Activated CD8-positive, alpha-beta T cell treated with anti-CD3 and anti-CD28 coated beads, Interleukin-2, amount 10 ng/mL, durations not matched to agents 7 days and 5 days (primary cell): ENCODE measurements around the gene MDP1. TPM values are rescaled to one million over a fixed set of nuclear protein-coding genes. Genes with fewer than 3 reads are reported as not detected.
A peak's percentile ranks its signal among the peaks of the same experiment; 100 is the strongest.

Experiments
- ATAC-seq: fragments of 150-1000 bp; cut with Tn5 transposase; one replicate; pipeline ENCODE4 v1.10.0; 2021; ENCODE audit warnings: moderate library complexity
- CTCF ChIA-PET: fragments of 350-600 bp; sonication (Branson Sonifier 250); formaldehyde crosslinking; loops from one replicate; lab custom pipeline; 2021; ENCODE audit warnings: antibody characterized with exemption; lab: Charles Lee
- POLR2A ChIA-PET: fragments of 350-600 bp; sonication (Branson Sonifier 250); formaldehyde crosslinking; loops from one replicate; lab custom pipeline; 2021; ENCODE audit warnings: antibody characterized with exemption; lab: Charles Lee
- DNase-seq: peaks from one replicate; pipeline ENCODE4 v3.0.0-alpha.2; 2020
- H3K27ac Mint-ChIP-seq: one replicate; pipeline ENCODE4 v1.8.0; 2021; ENCODE audit warnings: mild to moderate bottlenecking, mixed read lengths
- H3K27me3 Mint-ChIP-seq: one replicate; pipeline ENCODE4 v1.8.0; 2021; ENCODE audit warnings: low read depth, mixed read lengths
- H3K36me3 Mint-ChIP-seq: one replicate; pipeline ENCODE4 v1.8.0; 2021; ENCODE audit warnings: low read depth, mixed read lengths
- H3K4me1 Mint-ChIP-seq: one replicate; pipeline ENCODE4 v1.8.0; 2021; ENCODE audit warnings: low read depth, mixed read lengths
- H3K4me3 Mint-ChIP-seq: one replicate; pipeline ENCODE4 v1.8.0; 2021; ENCODE audit warnings: mild to moderate bottlenecking, mixed read lengths
- H3K9me3 Mint-ChIP-seq: one replicate; pipeline ENCODE4 v1.8.0; 2022; ENCODE audit warnings: mixed read lengths; ENCODE audit not compliant: insufficient read depth
- total RNA-seq, 2 experiments: library from RNA; stranded (reverse); gene quantifications; one replicate each; pipeline ENCODE4 v1.2.3, GENCODE V29; 2021

MDP1 gene
- total RNA-seq, 2 experiments from 2014 or later = 16.9 to 18.2 TPM

GRCh38 chr14:24167469-24168114 lies 48.3 kb downstream of the MDP1 start:
- Mint-ChIP-seq H3K36me3 (peaks cover 78% of the 10 kb centered on the region), H3K4me1 (peaks cover 72% of the 10 kb centered on the region), H3K4me3 (no peak overlapping the region), H3K9me3 (no peaks in the 10 kb centered on the region), H3K27me3 (no peaks in the 10 kb centered on the region), H3K27ac (peak overlapping the region; percentile 63)
- DNase-seq = no peak
- ChIA-PET POLR2A (interaction anchor here (0.6 to 1.4 kb wide), 6 partner anchors 11 to 73 kb away, joined by 3 to 9 read pairs (median 4); partner anchors contain the start of gene EMC9), CTCF (no interaction called here)
- no peak for ATAC-seq

- POLR2A ChIA-PET = interaction anchor here (1.2 to 7.6 kb wide), 7 partner anchors 12 to 51 kb away, joined by 3 to 229 read pairs (median 11); partner anchors contain the start of genes DCAF11, IPO4, NRL and PSME2
- ATAC-seq = no peak
- Mint-ChIP-seq H3K36me3 (peaks cover 82% of the 10 kb centered on the region), H3K4me1 (peaks cover 63% of the 10 kb centered on the region), H3K4me3 (no peak overlapping the region), H3K27ac (no peak overlapping the region), H3K9me3 (no peaks in the 10 kb centered on the region), H3K27me3 (no peaks in the 10 kb centered on the region)
- CTCF ChIA-PET = no interaction called here
- no peak for DNase-seq
Observed at GRCh38 chr14:24165785-24166184, 50.1 kb downstream of the MDP1 start.

GRCh38 chr14:24164518-24164991 lies 51.3 kb downstream of the MDP1 start:
- peaks cover 66% of the 10 kb centered on the region for H3K4me1 Mint-ChIP-seq
- H3K4me3 Mint-ChIP-seq = peak overlapping the region; percentile 20
- ATAC-seq = no peak
- DNase-seq = no peak
- H3K27ac Mint-ChIP-seq = peak overlapping the region; percentile 82
- CTCF ChIA-PET = interaction anchor here (1.1 kb wide), 1 partner anchor 133 kb away, joined by 3 read pairs; no protein-coding TSS in a partner anchor
- no peaks in the 10 kb centered on the region for H3K27me3 Mint-ChIP-seq
- H3K9me3 Mint-ChIP-seq = no peaks in the 10 kb centered on the region
- H3K36me3 Mint-ChIP-seq = peaks cover 84% of the 10 kb centered on the region
- POLR2A ChIA-PET = interaction anchor here (0.6 to 7.6 kb wide), 13 partner anchors 9 to 84 kb away, joined by 3 to 229 read pairs (median 4); partner anchors contain the start of genes DCAF11, IPO4, NRL and PSME2

Other genes starting within 250 kb of the MDP1 start
- 10 to 100 TPM; 17.7 to 19.1 TPM for gene DHRS4L2, start 227.1 kb downstream of the MDP1 start, total RNA-seq
- gene CARMIL3, start 164.1 kb downstream of the MDP1 start, total RNA-seq = under 1 TPM; 0.86 to 0.95 TPM
- gene CPNE6, start 144.5 kb downstream of the MDP1 start, total RNA-seq = under 1 TPM in 1 of 2 experiments, not detected in 1; 0.10 TPM
- gene PCK2, start 121.8 kb downstream of the MDP1 start, total RNA-seq = 10 to 100 TPM; 49.6 to 54.9 TPM
- 100 to 1,000 TPM; 101 to 107 TPM for gene DCAF11, start 101.3 kb downstream of the MDP1 start, total RNA-seq
- gene NRL, start 101.1 kb downstream of the MDP1 start, total RNA-seq = 1 to 10 TPM; 2.8 to 3.4 TPM
- 1 to 10 TPM; 1.4 to 2.1 TPM for gene FITM1, start 85.4 kb downstream of the MDP1 start, total RNA-seq
- gene PSME1, start 79.9 kb downstream of the MDP1 start, total RNA-seq = 100 to 1,000 TPM; 516 to 530 TPM
- gene EMC9, start 74.5 kb downstream of the MDP1 start, total RNA-seq = 10 to 100 TPM; 49.9 to 53.2 TPM
- 100 to 1,000 TPM; 635 to 636 TPM for gene PSME2, start 69.5 kb downstream of the MDP1 start, total RNA-seq
- gene RNF31, start 68.6 kb downstream of the MDP1 start, total RNA-seq = 100 to 1,000 TPM; 123 to 142 TPM
- 100 to 1,000 TPM; 221 to 242 TPM for gene IRF9, start 54.8 kb downstream of the MDP1 start, total RNA-seq
- 10 to 100 TPM; 54.5 to 58.6 TPM for gene REC8, start 44.0 kb downstream of the MDP1 start, total RNA-seq
- 10 to 100 TPM; 56.3 to 60.1 TPM for gene IPO4, start 27.2 kb downstream of the MDP1 start, total RNA-seq
- gene TM9SF1, start 20.6 kb downstream of the MDP1 start, total RNA-seq = 10 to 100 TPM; 29.3 to 32.8 TPM
- not detected for gene TSSK4, start 10.4 kb downstream of the MDP1 start, total RNA-seq
- gene CHMP4A, start 2.6 kb downstream of the MDP1 start, total RNA-seq = 10 to 100 TPM; 83.2 to 93.4 TPM
- gene NEDD8, start 16.3 kb upstream of the MDP1 start, total RNA-seq = 100 to 1,000 TPM; 214 to 222 TPM
- gene GMPR2, start 16.9 kb upstream of the MDP1 start, total RNA-seq = 10 to 100 TPM; 67.2 to 68.4 TPM
- 100 to 1,000 TPM; 128 to 131 TPM for gene TINF2, start 26.6 kb upstream of the MDP1 start, total RNA-seq
- 1 to 10 TPM; 2.7 to 3.1 TPM for gene TGM1, start 47.1 kb upstream of the MDP1 start, total RNA-seq
- gene RABGGTA, start 55.5 kb upstream of the MDP1 start, total RNA-seq = 10 to 100 TPM; 47.7 to 51.8 TPM
- 10 to 100 TPM; 28.6 to 33.9 TPM for gene DHRS1, start 83.7 kb upstream of the MDP1 start, total RNA-seq
- gene NOP9, start 83.8 kb upstream of the MDP1 start, total RNA-seq = 10 to 100 TPM; 35.2 to 36.7 TPM
- gene CIDEB, start 91.9 kb upstream of the MDP1 start, total RNA-seq = 10 to 100 TPM; 47.2 to 48.2 TPM
- 10 to 100 TPM; 17.8 to 18.7 TPM for gene LTB4R2, start 94.1 kb upstream of the MDP1 start, total RNA-seq
- gene LTB4R, start 95.4 kb upstream of the MDP1 start, total RNA-seq = 10 to 100 TPM; 26.9 to 28.0 TPM
- gene ADCY4, start 119.0 kb upstream of the MDP1 start, total RNA-seq = 1 to 10 TPM; 3.4 to 4.7 TPM
- 10 to 100 TPM; 26.9 to 28.6 TPM for gene RIPK3, start 123.9 kb upstream of the MDP1 start, total RNA-seq
- not detected for gene NFATC4, start 152.1 kb upstream of the MDP1 start, total RNA-seq
- under 1 TPM; 0.21 to 0.52 TPM for gene NYNRIN, start 182.9 kb upstream of the MDP1 start, total RNA-seq
- gene CBLN3, start 213.6 kb upstream of the MDP1 start, total RNA-seq = 1 to 10 TPM; 1.1 to 1.3 TPM
- 10 to 100 TPM; 55.4 to 58.9 TPM for gene KHNYN, start 213.9 kb upstream of the MDP1 start, total RNA-seq
- gene SDR39U1, start 226.7 kb upstream of the MDP1 start, total RNA-seq = 10 to 100 TPM; 47.6 to 58.6 TPM